AG09309 (cell line): ENCODE results near the gene MYOCD.

Experiments used
- DNase-seq: peaks from one replicate; pipeline ENCODE4 v3.0.0-alpha.2; 2010; ENCODE audit warnings: low read depth
- H3K4me3 ChIP-seq: 2 replicates; pipeline ENCODE4 v1.5.1; 2011; ENCODE audit warnings: mild to moderate bottlenecking, low read depth, low read length, moderate library complexity; ENCODE audit not compliant: control insufficient read depth
- TF ChIP-seq, protein P1 (sequence below): IDR thresholded peaks from 2 replicates; pipeline ENCODE4 v1.5.1; 2011; ENCODE audit warnings: mild to moderate bottlenecking, low read depth, low read length, inconsistent platforms; ENCODE audit not compliant: insufficient read depth, control insufficient read depth; ENCODE audit errors: missing control alignments

The MYOCD gene

DNA sequence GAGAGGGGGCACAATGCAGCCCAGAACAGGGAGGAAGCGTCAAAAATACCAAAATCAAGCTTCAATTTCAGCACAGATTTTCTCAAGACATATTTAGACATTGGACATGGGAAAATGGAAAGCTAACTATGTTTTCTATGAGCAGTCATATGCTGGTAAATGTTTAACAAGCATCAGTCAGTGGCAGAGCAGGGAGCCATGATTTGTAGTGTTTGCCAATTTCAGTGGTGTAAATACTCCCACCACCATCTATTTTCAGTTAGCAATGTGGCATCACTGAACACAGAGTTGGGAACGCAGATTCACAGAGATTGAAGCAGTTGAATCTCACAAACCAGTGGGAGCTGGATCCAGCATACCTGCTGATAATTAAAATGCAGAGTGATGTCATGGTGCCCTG, 24.6 kb upstream of the MYOCD start:
- H3K4me3 ChIP-seq = no peak overlapping the region
- no peak for DNase-seq
- TF ChIP-seq, protein P1, sequence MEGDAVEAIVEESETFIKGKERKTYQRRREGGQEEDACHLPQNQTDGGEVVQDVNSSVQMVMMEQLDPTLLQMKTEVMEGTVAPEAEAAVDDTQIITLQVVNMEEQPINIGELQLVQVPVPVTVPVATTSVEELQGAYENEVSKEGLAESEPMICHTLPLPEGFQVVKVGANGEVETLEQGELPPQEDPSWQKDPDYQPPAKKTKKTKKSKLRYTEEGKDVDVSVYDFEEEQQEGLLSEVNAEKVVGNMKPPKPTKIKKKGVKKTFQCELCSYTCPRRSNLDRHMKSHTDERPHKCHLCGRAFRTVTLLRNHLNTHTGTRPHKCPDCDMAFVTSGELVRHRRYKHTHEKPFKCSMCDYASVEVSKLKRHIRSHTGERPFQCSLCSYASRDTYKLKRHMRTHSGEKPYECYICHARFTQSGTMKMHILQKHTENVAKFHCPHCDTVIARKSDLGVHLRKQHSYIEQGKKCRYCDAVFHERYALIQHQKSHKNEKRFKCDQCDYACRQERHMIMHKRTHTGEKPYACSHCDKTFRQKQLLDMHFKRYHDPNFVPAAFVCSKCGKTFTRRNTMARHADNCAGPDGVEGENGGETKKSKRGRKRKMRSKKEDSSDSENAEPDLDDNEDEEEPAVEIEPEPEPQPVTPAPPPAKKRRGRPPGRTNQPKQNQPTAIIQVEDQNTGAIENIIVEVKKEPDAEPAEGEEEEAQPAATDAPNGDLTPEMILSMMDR = no peak

DNA sequence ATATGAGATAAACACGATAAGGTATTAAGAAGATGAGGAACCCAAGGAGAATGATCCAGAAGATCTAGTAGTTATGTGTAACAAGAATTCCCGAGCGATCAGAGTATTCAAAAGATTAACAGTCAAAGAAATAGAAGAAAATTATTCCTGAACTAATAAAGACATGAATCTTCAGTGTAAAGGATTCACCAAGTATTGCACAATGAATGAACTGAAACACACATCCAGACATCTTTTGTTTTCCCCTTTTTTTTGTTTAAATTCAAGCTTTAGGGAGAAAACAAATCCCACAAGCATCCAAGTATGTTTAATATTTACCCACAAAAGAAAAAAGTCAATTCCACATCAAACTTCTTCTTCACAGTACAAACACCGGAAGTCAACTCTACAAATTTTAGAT, 23.7 kb upstream of the MYOCD start:
- TF ChIP-seq, protein P1 = no peak
- no peak for DNase-seq
- no peak overlapping the region for H3K4me3 ChIP-seq

DNA sequence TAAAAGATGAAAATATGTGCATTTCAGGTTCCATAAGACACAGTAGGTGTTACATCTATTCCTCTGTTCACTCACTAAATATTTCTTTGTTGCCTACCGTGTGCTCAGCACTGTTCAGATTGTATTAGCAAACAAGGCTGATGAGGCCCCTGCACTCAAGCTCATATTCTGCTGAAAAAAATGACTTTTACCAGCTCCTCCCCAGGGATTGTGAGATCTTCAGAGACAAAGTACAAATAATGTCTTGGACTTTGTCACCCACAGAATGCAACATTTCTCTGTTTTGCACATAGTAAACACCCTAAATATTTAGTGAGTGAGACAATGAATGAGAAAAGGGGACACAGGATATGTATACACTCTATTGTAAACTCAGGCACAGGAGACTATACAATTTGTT, 21.9 kb upstream of the MYOCD start:
- TF ChIP-seq, protein P1 = no peak
- no peak overlapping the region for H3K4me3 ChIP-seq
- DNase-seq = no peak

DNA sequence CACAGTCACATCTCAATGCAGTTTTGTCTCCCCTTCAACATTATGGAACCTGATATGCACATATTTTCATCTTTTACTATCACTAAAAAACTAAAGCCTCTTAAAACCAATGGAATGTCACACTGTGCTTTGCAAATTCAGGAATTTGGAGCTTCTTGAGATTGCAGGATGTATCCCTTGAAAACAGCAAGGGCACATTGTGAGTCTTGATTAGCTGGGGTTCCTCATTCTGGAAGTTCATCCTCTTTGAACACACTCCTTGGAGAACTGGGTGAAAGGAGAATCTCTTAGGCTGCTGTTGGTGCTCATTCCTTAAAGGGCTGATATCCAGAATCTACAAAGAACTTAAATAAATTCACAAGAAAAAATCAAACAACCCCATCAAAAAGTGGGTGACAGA, 21.1 kb upstream of the MYOCD start:
- H3K4me3 ChIP-seq = no peak overlapping the region
- no peak for DNase-seq
- TF ChIP-seq, protein P1 = no peak

DNA sequence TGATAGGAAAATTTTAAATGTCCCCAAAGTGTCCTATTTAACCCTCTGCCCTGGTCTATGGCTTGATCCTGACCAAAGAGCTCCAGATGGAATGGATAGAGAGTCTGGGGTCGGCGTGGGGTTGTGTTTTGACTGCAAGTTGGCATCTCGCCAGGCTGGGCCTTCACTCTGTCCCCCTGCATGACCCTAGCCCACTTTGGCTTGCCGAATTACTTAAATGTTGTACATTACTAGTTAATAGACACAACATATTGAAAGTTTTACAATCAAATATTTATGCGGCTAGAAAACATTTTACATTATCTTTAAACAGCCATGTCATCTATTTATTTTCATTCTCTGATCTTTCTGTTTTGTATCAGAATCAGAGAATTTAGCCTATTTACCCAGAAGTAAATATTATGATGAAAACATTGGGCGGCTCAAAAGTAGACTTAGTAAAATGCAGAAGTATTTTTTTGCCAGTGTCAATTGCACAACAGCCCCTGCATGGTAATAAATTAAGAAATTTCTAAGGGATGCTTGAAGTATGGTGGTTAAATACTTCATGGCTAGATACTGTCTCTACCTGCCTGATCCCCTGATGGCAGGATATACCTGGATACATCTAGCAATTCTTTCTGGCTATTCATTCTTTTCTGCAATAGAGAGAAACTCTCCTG, 18.8 kb upstream of the MYOCD start:
- H3K4me3 ChIP-seq = no peak overlapping the region
- TF ChIP-seq, protein P1 = no peak
- no peak for DNase-seq

DNA sequence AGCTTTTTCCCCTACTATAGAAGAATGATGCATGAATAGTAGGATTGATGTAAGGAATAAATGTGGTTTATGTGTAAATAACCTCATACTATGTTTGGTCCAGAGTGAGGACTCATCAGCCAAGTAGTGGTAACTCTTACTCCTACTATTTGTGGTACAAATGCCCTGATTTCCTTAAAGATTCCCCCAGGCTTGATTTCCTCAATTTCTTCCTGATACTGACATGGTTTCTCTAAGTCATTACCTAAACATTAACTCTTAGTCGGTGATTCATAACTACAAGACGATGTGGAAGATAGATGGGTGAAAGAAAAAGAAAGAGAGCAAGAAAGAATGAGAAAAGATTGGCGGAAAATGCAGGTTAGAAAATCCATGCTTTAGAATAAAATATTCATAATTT, 17.2 kb upstream of the MYOCD start:
- TF ChIP-seq, protein P1 = no peak
- DNase-seq = no peak
- no peak overlapping the region for H3K4me3 ChIP-seq
